ENCODE measurements around the gene RPS18. TPM values are rescaled to one million over a fixed set of nuclear protein-coding genes. Genes with fewer than 3 reads are reported as not detected.

RPS18 gene
- total RNA-seq, 2 experiments from 2014 or later: 4,317 to 7,191 TPM

GRCh38 chr6:33314515-33314942 is 42.7 kb downstream of the RPS18 start:
- peaks cover 44% of the 10 kb centered on the region for H3K4me1 ChIP-seq (ENCODE audit: insufficient read depth, low read length, poor library complexity, severe bottlenecking)
- no peaks in the 10 kb centered on the region for H3K9me3 ChIP-seq (ENCODE audit: low read length)
- DNase-seq (ENCODE audit: low spot score): peak; percentile 66
- BruUV-seq (replicated peaks): no TSS peak
- H3K36me3 ChIP-seq (ENCODE audit: insufficient read depth, low read length): peaks cover 45% of the 10 kb centered on the region
- H3K27ac ChIP-seq (ENCODE audit: low read depth, low read length, poor library complexity, severe bottlenecking): peak overlapping the region; percentile 94
- H4K20me1 ChIP-seq (ENCODE audit: insufficient read depth, low read length): peaks cover 7% of the 10 kb centered on the region; the same call in 1 of the 2 replicates
- H3K4me2 ChIP-seq (ENCODE audit: low read length): peak overlapping the region; percentile 79
- intact Hi-C loops (cut with micrococcal nuclease; ENCODE audit: unreplicated experiment): loop anchor here (1.0 to 5.0 kb wide), 3 partner anchors 15 to 98 kb away; partner anchors contain the start of gene PHF1
- ChIA-PET POLR2A (no interaction called here), CTCF (ENCODE audit: unreplicated experiment) (no interaction called here)
- peaks cover 50% of the 10 kb centered on the region for H3K79me2 ChIP-seq (ENCODE audit: insufficient read depth, low read depth, low read length)
- H2AFZ ChIP-seq (ENCODE audit: low read length): peak overlapping the region; percentile 27; the same call in 1 of the 2 replicates
- H3K4me3 ChIP-seq (ENCODE audit: low read depth, low read length, poor library complexity, severe bottlenecking): peak overlapping the region; percentile 84
- no peak for TF ChIP-seq EZH2phosphoT487 (IDR thresholded peaks at IDR 0.05; ENCODE audit: borderline replicate concordance, low read depth, low read length)
- no peak for TF ChIP-seq CTCF (conservative IDR thresholded peaks at IDR 0.05; ENCODE audit: low read length)
- no peaks in the 10 kb centered on the region for H3K9me2 ChIP-seq (ENCODE audit: insufficient read depth, low read length)

- CTCF ChIA-PET (ENCODE audit: unreplicated experiment): no interaction called here
- peak overlapping the region; percentile 79 for H3K4me2 ChIP-seq (ENCODE audit: low read length)
- H3K9me3 ChIP-seq (ENCODE audit: low read length): no peaks in the 10 kb centered on the region
- BruUV-seq (replicated peaks): no TSS peak
- no peaks in the 10 kb centered on the region for H3K9me2 ChIP-seq (ENCODE audit: insufficient read depth, low read length)
- POLR2A ChIA-PET: no interaction called here
- H3K79me2 ChIP-seq (ENCODE audit: insufficient read depth, low read depth, low read length): peaks cover 52% of the 10 kb centered on the region
- no peak for TF ChIP-seq EZH2phosphoT487 (IDR thresholded peaks at IDR 0.05; ENCODE audit: borderline replicate concordance, low read depth, low read length)
- TF ChIP-seq CTCF (conservative IDR thresholded peaks at IDR 0.05; ENCODE audit: low read length): no peak
- peak overlapping the region; percentile 94 for H3K27ac ChIP-seq (ENCODE audit: low read depth, low read length, poor library complexity, severe bottlenecking)
- intact Hi-C loops (cut with micrococcal nuclease; ENCODE audit: unreplicated experiment): loop anchor here (1.0 to 5.0 kb wide), 3 partner anchors 16 to 97 kb away; partner anchors contain the start of gene PHF1
- peaks cover 50% of the 10 kb centered on the region for H3K4me1 ChIP-seq (ENCODE audit: insufficient read depth, low read length, poor library complexity, severe bottlenecking)
- peak overlapping the region; percentile 84 for H3K4me3 ChIP-seq (ENCODE audit: low read depth, low read length, poor library complexity, severe bottlenecking)
- peaks cover 7% of the 10 kb centered on the region; the same call in 1 of the 2 replicates for H4K20me1 ChIP-seq (ENCODE audit: insufficient read depth, low read length)
- peaks cover 47% of the 10 kb centered on the region for H3K36me3 ChIP-seq (ENCODE audit: insufficient read depth, low read length)
- H2AFZ ChIP-seq (ENCODE audit: low read length): no peak overlapping the region; the same call in 1 of the 2 replicates
- no peak for DNase-seq (ENCODE audit: low spot score)
Measured at GRCh38 chr6:33314943-33315792, 43.3 kb downstream of the RPS18 start.
